Articular chondrocyte of knee joint (primary cell): Measurements from ENCODE around the gene SYNPR. TPM values are rescaled to one million over a fixed set of nuclear protein-coding genes. Genes with fewer than 3 reads are reported as not detected.

Experiments
- small RNA-seq: library from RNA; depleted of rRNA; stranded (forward); fragments of <200 nt; gene quantifications from one replicate; pipeline ENCODE3, GENCODE V24; 2012
- total RNA-seq: library from RNA; depleted of rRNA; stranded (reverse); fragments of >200 nt; gene quantifications from 2 replicates; pipeline ENCODE4 v1.2.3, GENCODE V29; 2012

Gene SYNPR
- total RNA-seq, result not detected in 2 replicates

GRCh38 chr3:63278171-63279004, at the start of gene SYNPR:
SYNPR (plus strand) TSS chr3:63278308.

GRCh38 chr3:63652066-63652725, 374.1 kb downstream of the SYNPR start, which contains the start of gene SNTN:
SNTN (plus strand) TSS chr3:63652675; CDS start chr3:63652688, 13 bp downstream.

Small RNA genes within 50 kb of the gene (small RNA-seq; reads per million reads assigned to genes)
- gene RNA5SP134, result not detected
